HUES6 (cell line): ENCODE measurements around the gene TRIM33.

Experiments
- H3K27ac ChIP-seq: 2 replicates; pipeline ENCODE4 v1.7.0; 2013; ENCODE audit warnings: low read depth, mild to moderate bottlenecking, low read length, inconsistent platforms
- H3K27me3 ChIP-seq: 2 replicates; pipeline ENCODE4 v1.6.1; 2013; ENCODE audit warnings: low read length; ENCODE audit not compliant: control insufficient read depth, insufficient read depth
- H3K36me3 ChIP-seq: 2 replicates; pipeline ENCODE4 v1.6.1; 2013; ENCODE audit warnings: low read length; ENCODE audit not compliant: control insufficient read depth, insufficient read depth
- H3K4me1 ChIP-seq: 2 replicates; pipeline ENCODE4 v1.6.1; 2013; ENCODE audit warnings: low read length; ENCODE audit not compliant: control insufficient read depth, insufficient read depth
- H3K4me3 ChIP-seq: 2 replicates; pipeline ENCODE4 v1.5.1; 2013; ENCODE audit warnings: low read depth, low read length
- H3K9ac ChIP-seq: one replicate; pipeline ENCODE4 v1.6.1; 2013; ENCODE audit warnings: mild to moderate bottlenecking, low read length
- H3K9me3 ChIP-seq: 2 replicates; pipeline ENCODE4 v1.6.1; 2013; ENCODE audit warnings: low read depth, low read length; ENCODE audit not compliant: control insufficient read depth, insufficient read depth

Gene TRIM33

DNA sequence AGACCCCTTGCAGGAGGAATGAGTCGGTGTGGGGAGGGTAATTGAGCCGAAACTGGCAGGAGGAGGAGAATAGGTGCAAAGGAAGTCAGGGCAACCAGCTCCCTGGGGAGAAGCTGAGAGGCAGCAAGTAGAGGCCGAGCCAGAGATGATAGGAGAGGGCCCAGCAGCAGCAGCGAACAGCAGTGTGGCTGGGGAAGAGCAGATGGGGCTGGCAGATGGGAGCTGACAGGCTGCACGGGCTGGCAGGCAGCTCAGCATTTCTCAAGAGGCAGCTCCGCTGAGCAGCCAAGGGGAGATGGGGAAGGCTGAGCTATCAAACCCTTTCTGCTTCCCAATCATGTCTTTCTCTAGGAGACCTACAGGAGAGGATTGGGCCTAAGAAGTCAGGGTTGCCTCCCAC is 158.2 kb downstream of the TRIM33 start:
- Histone ChIP-seq H3K27ac (no peak overlapping the region), H3K4me3 (no peak overlapping the region)

DNA sequence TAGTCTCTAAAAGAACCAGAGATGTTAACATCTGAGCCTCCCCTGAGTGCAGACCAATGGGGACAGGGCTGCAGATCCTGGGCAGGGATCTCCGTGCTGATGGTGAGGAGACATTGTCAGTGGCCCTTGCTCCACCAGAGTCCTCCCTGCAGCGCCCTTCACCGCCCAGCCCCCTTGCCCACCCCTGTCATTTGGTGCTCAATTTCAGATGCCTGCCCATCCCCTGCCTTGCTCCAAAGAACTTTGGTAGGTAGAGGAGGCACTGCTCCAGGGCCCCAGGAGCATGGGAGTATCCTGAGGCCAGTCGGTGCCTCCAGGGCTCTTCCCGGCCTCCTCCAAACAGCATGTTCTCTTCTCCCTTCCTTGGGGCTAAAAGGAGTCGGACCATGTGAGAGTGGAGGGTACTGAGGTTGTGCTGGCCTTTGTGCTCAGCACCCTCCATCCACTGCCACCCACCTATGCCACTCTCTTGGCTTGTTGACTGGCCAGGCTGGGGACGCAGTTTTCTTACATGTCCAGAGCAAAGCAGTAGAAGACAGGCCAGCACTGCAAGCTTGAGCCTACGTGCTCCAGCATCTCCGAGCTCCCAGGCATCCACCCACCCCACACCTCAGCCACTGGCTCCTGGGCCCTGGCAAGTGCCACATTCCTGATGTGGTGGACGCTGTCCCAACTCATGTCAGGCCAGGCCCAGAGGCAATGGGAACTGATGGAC is 160.1 kb downstream of the TRIM33 start:
- no peaks in the 10 kb centered on the region for H3K9me3 ChIP-seq
- no peak overlapping the region for H3K9ac ChIP-seq
- peaks cover 17% of the 10 kb centered on the region for H3K4me1 ChIP-seq
- H3K27ac ChIP-seq: no peak overlapping the region
- peaks cover 9% of the 10 kb centered on the region for H3K27me3 ChIP-seq
- H3K4me3 ChIP-seq: no peak overlapping the region
- no peaks in the 10 kb centered on the region for H3K36me3 ChIP-seq

More for the DNA sequence above, 158.2 kb downstream of the TRIM33 start:
- H3K4me1 ChIP-seq: peaks cover 14% of the 10 kb centered on the region
- H3K9ac ChIP-seq: no peak overlapping the region
- no peaks in the 10 kb centered on the region for H3K9me3 ChIP-seq
- H3K36me3 ChIP-seq: no peaks in the 10 kb centered on the region
- no peaks in the 10 kb centered on the region for H3K27me3 ChIP-seq

DNA sequence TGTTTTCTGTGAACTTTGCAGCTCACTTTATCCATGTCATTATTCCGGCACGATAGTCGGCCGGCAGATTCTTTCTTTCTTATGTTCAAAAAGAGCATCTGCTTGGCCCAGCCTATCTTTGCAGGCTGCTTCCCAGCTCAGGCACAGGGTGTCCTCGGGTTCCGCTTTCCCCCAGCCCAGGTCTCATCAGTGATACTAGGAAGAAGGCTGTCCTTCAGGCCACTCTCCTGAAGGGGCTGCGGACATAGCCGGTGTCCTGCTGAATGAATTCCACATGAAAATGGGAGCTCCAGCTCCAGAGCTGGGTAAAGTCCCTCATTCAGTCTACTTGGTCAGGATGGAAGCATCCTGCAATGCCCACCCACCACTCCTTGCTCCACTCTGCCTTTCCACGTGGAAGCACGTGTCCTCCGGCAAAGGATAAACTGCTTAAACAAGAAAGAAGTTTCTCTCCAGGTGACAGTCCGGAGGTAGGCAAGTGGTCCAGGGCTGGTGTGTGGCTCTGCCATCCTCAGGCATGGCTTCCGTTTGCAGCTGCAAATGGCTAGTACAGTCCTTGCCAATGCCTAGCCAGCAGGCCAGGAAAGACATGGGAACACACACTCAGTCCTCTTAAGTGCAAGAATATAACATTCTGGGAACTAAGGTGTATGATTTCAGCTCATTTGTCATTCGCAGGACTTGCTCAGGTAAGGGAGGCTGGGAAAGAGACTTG is 161.0 kb downstream of the TRIM33 start:
- no peak overlapping the region for H3K9ac ChIP-seq
- no peaks in the 10 kb centered on the region for H3K9me3 ChIP-seq
- H3K36me3 ChIP-seq: no peaks in the 10 kb centered on the region
- H3K27ac ChIP-seq: no peak overlapping the region
- H3K4me1 ChIP-seq: peaks cover 21% of the 10 kb centered on the region
- peaks cover 9% of the 10 kb centered on the region for H3K27me3 ChIP-seq
- no peak overlapping the region for H3K4me3 ChIP-seq

DNA sequence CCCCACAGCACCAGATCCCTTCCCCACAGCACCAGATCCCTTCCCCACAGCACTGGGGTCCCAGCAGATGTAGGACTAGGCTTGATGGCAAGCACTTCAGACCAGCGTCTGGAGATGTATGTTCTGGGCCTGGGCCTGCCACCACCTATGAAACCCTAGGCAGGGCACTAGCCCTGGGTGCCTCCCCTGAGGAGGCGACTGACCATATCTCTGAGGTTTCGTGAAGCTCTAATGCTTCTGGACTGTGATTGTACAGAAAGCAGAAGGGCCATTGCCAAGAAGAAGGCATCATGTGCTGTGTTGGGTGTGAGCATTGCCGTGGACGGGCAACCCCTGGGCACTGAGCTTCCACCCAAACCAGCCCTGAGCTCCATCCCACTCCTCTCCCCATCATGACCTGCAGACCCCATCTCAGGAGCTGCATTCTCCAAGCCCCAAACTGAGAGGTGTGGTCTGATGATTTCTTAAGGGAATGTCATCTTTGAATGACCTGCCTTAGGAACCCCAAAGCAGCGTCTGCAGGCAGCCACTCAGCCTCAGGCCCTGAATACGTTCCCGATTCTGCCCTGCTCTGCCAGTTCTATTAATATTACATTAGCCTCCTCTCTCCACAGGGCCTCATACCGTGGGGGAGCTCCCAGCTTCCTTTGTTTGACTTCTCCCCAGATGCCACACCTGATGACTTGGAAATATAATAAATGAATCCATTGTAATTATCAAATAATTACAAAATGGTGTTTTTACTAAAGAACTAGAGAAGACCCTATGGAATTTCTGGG is 163.4 kb downstream of the TRIM33 start:
- no peak overlapping the region for H3K27ac ChIP-seq
- H3K4me3 ChIP-seq: no peak overlapping the region
- H3K36me3 ChIP-seq: no peaks in the 10 kb centered on the region
- peaks cover 10% of the 10 kb centered on the region for H3K4me1 ChIP-seq
- H3K27me3 ChIP-seq: peaks cover 9% of the 10 kb centered on the region
- H3K9me3 ChIP-seq: no peaks in the 10 kb centered on the region
- H3K9ac ChIP-seq: no peak overlapping the region

DNA sequence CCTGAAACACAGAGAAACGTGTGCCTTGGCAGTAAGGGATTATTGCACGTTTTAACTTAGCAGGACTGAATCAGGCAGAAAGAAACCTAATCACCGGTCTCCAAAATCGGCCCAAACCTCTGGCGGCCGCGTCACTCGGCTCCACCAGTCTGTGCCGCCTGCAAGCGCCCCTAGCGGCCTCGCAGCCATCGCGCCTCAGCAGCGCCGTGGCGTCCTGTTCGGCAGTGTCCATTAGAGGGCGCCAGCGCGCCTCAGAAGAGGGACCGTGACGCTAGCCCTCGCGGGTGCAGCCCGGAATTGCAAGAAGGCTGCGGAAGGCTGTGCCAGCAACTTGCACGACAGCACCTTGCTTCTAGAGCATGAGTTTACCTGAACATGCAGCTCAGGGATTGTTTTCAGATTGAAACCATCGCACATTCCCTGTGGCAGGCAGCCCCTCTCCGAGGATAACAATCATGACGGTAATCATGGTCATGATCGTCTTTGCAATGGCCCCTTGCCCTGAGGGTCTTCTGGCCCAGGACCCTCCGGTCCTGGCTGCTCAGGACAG is 164.4 kb downstream of the TRIM33 start:
- peaks cover 9% of the 10 kb centered on the region for H3K27me3 ChIP-seq
- no peaks in the 10 kb centered on the region for H3K9me3 ChIP-seq
- H3K36me3 ChIP-seq: no peaks in the 10 kb centered on the region
- H3K27ac ChIP-seq: no peak overlapping the region
- H3K4me1 ChIP-seq: peaks cover 7% of the 10 kb centered on the region; the same call in 1 of the 2 replicates
- H3K4me3 ChIP-seq: peak overlapping the region; percentile 52
- H3K9ac ChIP-seq: peak overlapping the region; percentile 6

DNA sequence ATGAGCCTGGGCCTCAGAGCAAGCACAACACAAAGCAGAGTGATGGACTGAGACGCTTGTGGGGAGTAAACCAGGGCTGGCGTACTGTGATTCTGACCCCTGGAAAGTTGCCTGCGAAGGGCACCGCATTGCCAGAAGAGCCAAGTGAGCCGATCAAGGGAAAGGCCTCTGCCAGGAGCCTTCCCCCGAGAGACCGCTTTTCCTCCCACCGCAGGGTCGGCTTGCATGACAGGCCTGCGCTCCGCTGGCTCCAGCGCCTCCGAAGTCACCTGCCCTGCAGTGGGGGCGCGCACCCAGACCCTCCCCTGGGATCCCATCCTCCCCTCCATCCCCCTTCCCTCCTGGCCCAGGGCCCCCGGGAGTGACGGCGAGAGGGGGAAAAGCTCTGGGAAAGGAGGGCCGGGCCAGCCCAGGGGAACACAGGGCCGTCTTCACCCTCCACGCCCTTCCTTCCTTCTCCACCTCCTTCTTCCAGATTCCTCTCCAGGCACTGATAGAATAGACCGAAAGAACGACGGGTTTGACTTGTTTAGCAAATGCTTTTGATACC is 165.0 kb downstream of the TRIM33 start:
- H3K27ac ChIP-seq: no peak overlapping the region
- H3K4me1 ChIP-seq: peaks cover 7% of the 10 kb centered on the region; the same call in 1 of the 2 replicates
- no peaks in the 10 kb centered on the region for H3K36me3 ChIP-seq
- peaks cover 9% of the 10 kb centered on the region for H3K27me3 ChIP-seq
- H3K4me3 ChIP-seq: peak overlapping the region; percentile 52
- H3K9ac ChIP-seq: peak overlapping the region; percentile 6
- no peaks in the 10 kb centered on the region for H3K9me3 ChIP-seq

DNA sequence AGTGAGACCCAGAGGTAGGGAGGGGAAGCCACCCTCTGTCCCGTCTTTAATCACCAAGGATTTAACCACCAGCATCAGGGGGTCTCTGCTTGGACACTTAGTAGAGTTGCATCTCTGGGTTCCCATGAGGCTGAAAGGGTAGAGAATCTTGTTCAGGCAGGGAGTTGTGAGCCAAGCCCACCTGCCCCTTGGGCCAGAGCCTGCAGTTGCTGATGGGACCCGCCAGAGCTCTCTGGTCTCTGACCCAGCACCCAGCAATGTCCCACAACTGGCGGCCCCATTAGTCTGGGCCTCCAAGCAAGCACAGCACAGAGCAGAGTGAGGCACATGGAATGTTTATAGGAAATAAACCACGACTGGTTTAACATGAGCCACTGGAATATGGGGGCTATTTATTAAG is 166.3 kb downstream of the TRIM33 start:
- Histone ChIP-seq H3K27ac (no peak overlapping the region), H3K4me3 (no peak overlapping the region), H3K27me3 (peaks cover 9% of the 10 kb centered on the region), H3K9ac (no peak overlapping the region), H3K4me1 (peaks cover 7% of the 10 kb centered on the region; the same call in 1 of the 2 replicates), H3K9me3 (no peaks in the 10 kb centered on the region), H3K36me3 (no peaks in the 10 kb centered on the region)
